SK-N-SH (cell line): ENCODE data around the gene FLT1.

Experiments used
- EP300 ChIP-seq, 2 experiments: IDR thresholded peaks; 2 replicates each; pipeline versions ENCODE4 v1.4.0 to v1.6.1; 2012; ENCODE audit warnings: borderline replicate concordance in 1 of 2, low read depth in 1 of 2, low read length in 1 of 2
- RCOR1 ChIP-seq: fragments of 150-350 bp; IDR thresholded peaks from 2 replicates; pipeline ENCODE4 v1.6.1; 2017; ENCODE audit warnings: antibody characterized with exemption, low read length
- REST ChIP-seq: IDR thresholded peaks from 2 replicates; pipeline ENCODE4 v1.6.1; 2012; ENCODE audit warnings: mild to moderate bottlenecking, low read depth, low read length, moderate library complexity

DNA sequence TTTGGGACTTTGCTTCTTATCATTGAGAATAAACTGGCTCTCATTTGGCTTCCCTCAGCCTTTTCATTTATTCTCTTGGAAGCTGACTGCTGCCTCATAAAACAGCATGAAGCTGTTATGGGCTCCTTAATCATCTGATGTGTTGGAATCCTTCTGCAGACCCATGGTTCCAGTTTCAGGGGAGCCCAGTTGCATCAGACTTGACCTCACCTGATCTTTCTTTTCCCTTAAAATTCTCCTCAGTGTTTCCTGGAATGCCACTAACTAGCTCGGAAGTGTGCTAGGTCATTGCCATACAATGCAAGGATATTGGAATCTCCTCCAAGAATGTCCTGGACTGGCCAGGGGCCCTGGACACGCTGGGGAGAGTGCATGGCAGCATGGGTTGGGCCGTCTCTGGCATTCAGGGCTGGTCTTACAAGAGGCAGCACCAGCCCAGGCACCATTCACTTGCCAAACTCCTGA lies 158.7 kb downstream of the FLT1 start:
- TF ChIP-seq RCOR1 (no peak), EP300 (IDR thresholded peaks at IDR 0.05; ENCODE audit: borderline replicate concordance in 1 of 2, low read depth in 1 of 2, low read length in 1 of 2) (no peak), REST (no peak)
